ENCODE measurements around the gene PRM1. TPM values are rescaled to one million over a fixed set of nuclear protein-coding genes. Genes with fewer than 3 reads are reported as not detected.
A peak's percentile ranks its signal among the peaks of the same experiment; 100 is the strongest.

Gene PRM1
- total RNA-seq, 1 experiment from 2014 or later, result 0.48 TPM

DNA sequence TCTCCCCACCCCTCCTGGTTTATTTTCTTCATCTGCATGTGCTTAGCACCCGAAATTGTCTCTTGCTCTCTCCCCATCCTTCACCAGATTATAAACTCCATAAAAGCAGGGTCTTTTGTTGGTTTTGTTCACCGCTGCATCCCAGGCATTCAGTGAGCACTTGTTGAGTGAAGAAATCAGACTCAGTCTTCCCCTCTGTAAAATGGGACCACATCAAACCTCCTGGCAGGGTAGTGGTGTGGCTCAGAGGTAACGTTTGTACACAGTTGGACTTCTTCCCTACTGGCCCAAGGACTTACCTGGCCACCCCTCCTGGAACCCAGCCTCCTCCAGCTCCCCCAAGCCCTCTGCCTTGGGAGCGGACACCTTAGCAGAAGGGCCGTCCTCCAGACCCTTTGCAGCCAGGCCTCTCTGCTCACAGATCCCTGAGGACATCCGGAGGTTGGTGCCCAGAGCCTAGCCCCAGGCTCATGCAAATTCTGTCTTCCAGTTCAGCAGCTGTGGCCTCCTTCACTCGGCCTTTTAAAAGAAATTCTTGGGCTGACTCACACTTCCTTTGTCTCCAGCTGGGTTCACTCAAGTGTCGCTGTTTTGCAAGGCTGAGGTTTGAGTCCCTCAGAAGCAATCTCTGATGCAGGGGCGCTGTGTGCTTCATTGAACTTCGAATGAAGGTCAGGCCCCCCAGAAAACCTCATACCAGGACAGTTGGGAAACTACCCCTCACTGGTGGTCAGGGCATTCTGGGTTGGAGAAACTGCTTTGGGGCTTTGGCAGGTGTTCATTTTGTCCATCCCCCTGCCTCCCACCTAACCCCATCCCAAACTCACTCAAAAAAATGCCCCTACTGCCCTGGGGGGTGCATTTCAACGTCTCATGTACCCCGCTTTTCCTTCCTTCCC is 47.3 kb upstream of the PRM1 start (continued):
- TF ChIP-seq ESRRA (CRISPR knock-in tag; IDR thresholded peaks at IDR 0.05; ENCODE audit: borderline replicate concordance) (no peak), MYBL2 (CRISPR knock-in tag; IDR thresholded peaks at IDR 0.05) (no peak), ZMAT4 (CRISPR knock-in tag; IDR thresholded peaks at IDR 0.05) (no peak), ATF3 (CRISPR knock-in tag; conservative IDR thresholded peaks at IDR 0.05) (no peak), ZNF317 (CRISPR knock-in tag; IDR thresholded peaks at IDR 0.05; ENCODE audit: borderline replicate concordance, low read depth) (no peak), SOX15 (CRISPR knock-in tag; IDR thresholded peaks at IDR 0.05) (no peak), ZNF219 (CRISPR knock-in tag; IDR thresholded peaks at IDR 0.05; ENCODE audit: borderline replicate concordance) (no peak), ZNF263 (CRISPR knock-in tag; IDR thresholded peaks at IDR 0.05; ENCODE audit: low read depth) (no peak), CBFB (CRISPR knock-in tag; IDR thresholded peaks at IDR 0.05; ENCODE audit: low read depth) (0 out of 2 replicates have a peak, but pooled peaks have one; percentile 60), ZNF121 (CRISPR knock-in tag; IDR thresholded peaks at IDR 0.05) (peak; percentile 98), ZNF425 (CRISPR knock-in tag; conservative IDR thresholded peaks at IDR 0.05) (no peak), MXD4 (CRISPR knock-in tag; IDR thresholded peaks at IDR 0.05; ENCODE audit: borderline replicate concordance) (no peak), TP53 (CRISPR knock-in tag; IDR thresholded peaks at IDR 0.05) (no peak), IRF2 (CRISPR knock-in tag; IDR thresholded peaks at IDR 0.05; ENCODE audit: borderline replicate concordance, low read depth) (no peak), GRHL2 (CRISPR knock-in tag; IDR thresholded peaks at IDR 0.05; ENCODE audit: insufficient replicate concordance, severe bottlenecking) (no peak), SP1 (CRISPR knock-in tag; conservative IDR thresholded peaks at IDR 0.05) (peak; percentile 45; the same call in 1 of the 2 replicates)
- TF ChIP-seq, protein P1, sequence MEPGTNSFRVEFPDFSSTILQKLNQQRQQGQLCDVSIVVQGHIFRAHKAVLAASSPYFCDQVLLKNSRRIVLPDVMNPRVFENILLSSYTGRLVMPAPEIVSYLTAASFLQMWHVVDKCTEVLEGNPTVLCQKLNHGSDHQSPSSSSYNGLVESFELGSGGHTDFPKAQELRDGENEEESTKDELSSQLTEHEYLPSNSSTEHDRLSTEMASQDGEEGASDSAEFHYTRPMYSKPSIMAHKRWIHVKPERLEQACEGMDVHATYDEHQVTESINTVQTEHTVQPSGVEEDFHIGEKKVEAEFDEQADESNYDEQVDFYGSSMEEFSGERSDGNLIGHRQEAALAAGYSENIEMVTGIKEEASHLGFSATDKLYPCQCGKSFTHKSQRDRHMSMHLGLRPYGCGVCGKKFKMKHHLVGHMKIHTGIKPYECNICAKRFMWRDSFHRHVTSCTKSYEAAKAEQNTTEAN (CRISPR knock-in tag; IDR thresholded peaks at IDR 0.05), result 0 out of 2 replicates have a peak, but pooled peaks have one; percentile 70
- TF ChIP-seq, protein P2, sequence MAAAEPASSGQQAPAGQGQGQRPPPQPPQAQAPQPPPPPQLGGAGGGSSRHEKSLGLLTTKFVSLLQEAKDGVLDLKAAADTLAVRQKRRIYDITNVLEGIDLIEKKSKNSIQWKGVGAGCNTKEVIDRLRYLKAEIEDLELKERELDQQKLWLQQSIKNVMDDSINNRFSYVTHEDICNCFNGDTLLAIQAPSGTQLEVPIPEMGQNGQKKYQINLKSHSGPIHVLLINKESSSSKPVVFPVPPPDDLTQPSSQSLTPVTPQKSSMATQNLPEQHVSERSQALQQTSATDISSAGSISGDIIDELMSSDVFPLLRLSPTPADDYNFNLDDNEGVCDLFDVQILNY (CRISPR knock-in tag; IDR thresholded peaks at IDR 0.05), result no peak
- TF ChIP-seq, protein P3, sequence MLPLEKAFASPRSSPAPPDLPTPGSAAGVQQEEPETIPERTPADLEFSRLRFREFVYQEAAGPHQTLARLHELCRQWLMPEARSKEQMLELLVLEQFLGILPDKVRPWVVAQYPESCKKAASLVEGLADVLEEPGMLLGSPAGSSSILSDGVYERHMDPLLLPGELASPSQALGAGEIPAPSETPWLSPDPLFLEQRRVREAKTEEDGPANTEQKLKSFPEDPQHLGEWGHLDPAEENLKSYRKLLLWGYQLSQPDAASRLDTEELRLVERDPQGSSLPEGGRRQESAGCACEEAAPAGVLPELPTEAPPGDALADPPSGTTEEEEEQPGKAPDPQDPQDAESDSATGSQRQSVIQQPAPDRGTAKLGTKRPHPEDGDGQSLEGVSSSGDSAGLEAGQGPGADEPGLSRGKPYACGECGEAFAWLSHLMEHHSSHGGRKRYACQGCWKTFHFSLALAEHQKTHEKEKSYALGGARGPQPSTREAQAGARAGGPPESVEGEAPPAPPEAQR (CRISPR knock-in tag; IDR thresholded peaks at IDR 0.05), result no peak

All from WTC11 (cell line).